Neural progenitor cell (in vitro differentiated cells): ENCODE measurements around the gene MRO. TPM values are rescaled to one million over a fixed set of nuclear protein-coding genes. Genes with fewer than 3 reads are reported as not detected.
"Not testable (repeated sequence)": the region's sequence is repeated elsewhere in the genome, so short reads cannot be mapped to it uniquely, and the experiment has no call there.

Experiments
- DNase-seq: peaks from one replicate; pipeline ENCODE4 v3.0.0-alpha.2; 2016; ENCODE audit warnings: low spot score
- H2AFZ ChIP-seq: fragments of 200-600 bp; sonication (generic); replicated peaks from 2 replicates; pipeline ENCODE4 v1.6.1; 2016; ENCODE audit warnings: antibody characterized with exemption
- H3F3A ChIP-seq: fragments of 200-600 bp; sonication (generic); 2 replicates; pipeline ENCODE4 v1.6.1; 2016; ENCODE audit warnings: antibody characterized with exemption, low read depth
- H3K27ac ChIP-seq: fragments of 200-600 bp; sonication (generic); 2 replicates; pipeline ENCODE4 v1.5.1; 2016; ENCODE audit warnings: mild to moderate bottlenecking
- H3K27me3 ChIP-seq: fragments of 200-600 bp; sonication (generic); 2 replicates; pipeline ENCODE4 v1.6.1; 2016; ENCODE audit warnings: mild to moderate bottlenecking, moderate library complexity
- H3K36me3 ChIP-seq: fragments of 200-600 bp; sonication (generic); 2 replicates; pipeline ENCODE4 v1.5.1; 2016
- H3K4me1 ChIP-seq: fragments of 200-600 bp; sonication (generic); 2 replicates; pipeline ENCODE4 v1.6.1; 2016; ENCODE audit warnings: mixed run types
- H3K4me2 ChIP-seq: fragments of 200-600 bp; sonication (generic); 2 replicates; pipeline ENCODE4 v1.6.1; 2016
- H3K4me3 ChIP-seq: fragments of 200-600 bp; sonication (generic); 2 replicates; pipeline ENCODE4 v1.5.1; 2016
- H3K79me2 ChIP-seq: fragments of 200-600 bp; sonication (generic); 2 replicates; pipeline ENCODE4 v1.6.1; 2016; ENCODE audit warnings: low read depth
- H3K9ac ChIP-seq: fragments of 200-600 bp; sonication (generic); 2 replicates; pipeline ENCODE4 v1.6.1; 2016
- H3K9me3 ChIP-seq: fragments of 200-600 bp; sonication (generic); 2 replicates; pipeline ENCODE4 v1.5.1; 2016; ENCODE audit warnings: low read depth
- H4K20me1 ChIP-seq: fragments of 200-600 bp; sonication (generic); 2 replicates; pipeline ENCODE4 v1.6.1; 2016; ENCODE audit warnings: low read depth
- H3K27ac Mint-ChIP-seq: 3 replicates; pipeline ENCODE4 v1.8.0; 2021; ENCODE audit warnings: mixed read lengths
- H3K27me3 Mint-ChIP-seq: 2 replicates; pipeline ENCODE4 v1.8.0; 2022; ENCODE audit warnings: low read depth, mild to moderate bottlenecking, inconsistent platforms, moderate library complexity, mixed read lengths; ENCODE audit not compliant: insufficient read depth
- H3K36me3 Mint-ChIP-seq: 3 replicates; pipeline ENCODE4 v1.8.0; 2021; ENCODE audit warnings: mixed read lengths
- H3K4me1 Mint-ChIP-seq: 3 replicates; pipeline ENCODE4 v1.8.0; 2021; ENCODE audit warnings: mixed read lengths
- H3K4me3 Mint-ChIP-seq: 3 replicates; pipeline ENCODE4 v1.8.0; 2021; ENCODE audit warnings: mild to moderate bottlenecking, moderate library complexity, mixed read lengths
- H3K9me3 Mint-ChIP-seq: 3 replicates; pipeline ENCODE4 v1.8.0; 2020; ENCODE audit warnings: mixed read lengths
- CTCF ChIP-seq: fragments of 200-600 bp; sonication (generic); IDR thresholded peaks from 2 replicates; pipeline ENCODE4 v1.5.1; 2017; ENCODE audit warnings: antibody characterized with exemption, mild to moderate bottlenecking
- EZH2 ChIP-seq: fragments of 200-600 bp; sonication (generic); IDR thresholded peaks from 2 replicates; pipeline ENCODE4 v1.6.1; 2017; ENCODE audit warnings: antibody characterized with exemption, mild to moderate bottlenecking, moderate library complexity
- EZH2phosphoT487 ChIP-seq: fragments of 200-600 bp; sonication (generic); IDR thresholded peaks from 2 replicates; pipeline ENCODE4 v1.6.1; 2017; ENCODE audit warnings: antibody characterized with exemption
- total RNA-seq: library from RNA; depleted of rRNA; stranded (reverse); fragments of >200 nt; gene quantifications from 2 replicates; pipeline ENCODE4 v1.2.3, GENCODE V29; 2015; ENCODE audit warnings: low replicate concordance

The MRO gene
- total RNA-seq, 1 donor from 2014 or later: not detected

GRCh38 chr18:50859793-50860555 lies 40.2 kb upstream of the MRO start:
- Mint-ChIP-seq H3K36me3 (no peaks in the 10 kb centered on the region), H3K27ac (no peak overlapping the region), H3K4me1 (no peaks in the 10 kb centered on the region), H3K9me3 (no peaks in the 10 kb centered on the region), H3K27me3 (peaks cover 7% of the 10 kb centered on the region), H3K4me3 (no peak overlapping the region)
- Histone ChIP-seq H4K20me1 (no peaks in the 10 kb centered on the region), H2AFZ (peak overlapping the region; percentile 28), H3K36me3 (no peaks in the 10 kb centered on the region), H3K4me3 (no peak overlapping the region), H3K9ac (no peak overlapping the region), H3K4me1 (no peaks in the 10 kb centered on the region), H3K79me2 (no peaks in the 10 kb centered on the region), H3K27ac (no peak overlapping the region), H3K9me3 (no peaks in the 10 kb centered on the region), H3K4me2 (no peak overlapping the region), H3K27me3 (no peaks in the 10 kb centered on the region), H3F3A (no peaks in the 10 kb centered on the region)
- TF ChIP-seq EZH2: no peak
- no peak for TF ChIP-seq EZH2phosphoT487
- no peak for TF ChIP-seq CTCF
- DNase-seq: no peak

GRCh38 chr18:50857694-50858093 lies 37.9 kb upstream of the MRO start:
- Histone ChIP-seq H3K4me3 (no peak overlapping the region), H3F3A (no peaks in the 10 kb centered on the region), H3K79me2 (no peaks in the 10 kb centered on the region), H3K4me1 (no peaks in the 10 kb centered on the region), H4K20me1 (no peaks in the 10 kb centered on the region), H2AFZ (no peak overlapping the region), H3K9ac (no peak overlapping the region), H3K27ac (no peak overlapping the region), H3K9me3 (no peaks in the 10 kb centered on the region), H3K27me3 (no peaks in the 10 kb centered on the region), H3K36me3 (no peaks in the 10 kb centered on the region), H3K4me2 (no peak overlapping the region)
- TF ChIP-seq EZH2 (no peak), CTCF (no peak), EZH2phosphoT487 (no peak)
- Mint-ChIP-seq H3K27me3 (peaks cover 7% of the 10 kb centered on the region), H3K4me3 (no peak overlapping the region), H3K27ac (no peak overlapping the region), H3K36me3 (no peaks in the 10 kb centered on the region), H3K9me3 (no peaks in the 10 kb centered on the region), H3K4me1 (peaks cover 10% of the 10 kb centered on the region)
- no peak for DNase-seq

- not testable (repeated sequence) for H2AFZ ChIP-seq, H3K4me3 Mint-ChIP-seq, H3K4me2 ChIP-seq, H3K9ac ChIP-seq, H3K4me1 ChIP-seq, DNase-seq, H3K27me3 Mint-ChIP-seq, H3F3A ChIP-seq, H4K20me1 ChIP-seq, H3K9me3 ChIP-seq, H3K4me1 Mint-ChIP-seq, H3K9me3 Mint-ChIP-seq, H3K4me3 ChIP-seq, H3K36me3 ChIP-seq, H3K27ac Mint-ChIP-seq, H3K36me3 Mint-ChIP-seq, H3K79me2 ChIP-seq, H3K27me3 ChIP-seq, H3K27ac ChIP-seq
These were observed 37.4 kb upstream of the MRO start for GRCh38 chr18:50857166-50857565.

GRCh38 chr18:50855976-50856757 lies 36.4 kb upstream of the MRO start:
- H2AFZ ChIP-seq: peak overlapping the region; percentile 20
- TF ChIP-seq CTCF (no peak), EZH2phosphoT487 (no peak), EZH2 (no peak)

More at GRCh38 chr18:50855976-50856757, 36.4 kb upstream of the MRO start:
- Mint-ChIP-seq H3K27ac (no peak overlapping the region), H3K27me3 (peaks cover 7% of the 10 kb centered on the region), H3K4me3 (no peak overlapping the region), H3K4me1 (peaks cover 10% of the 10 kb centered on the region), H3K9me3 (no peaks in the 10 kb centered on the region), H3K36me3 (no peaks in the 10 kb centered on the region)
- Histone ChIP-seq H3K27me3 (no peaks in the 10 kb centered on the region), H3K4me2 (no peak overlapping the region), H3F3A (no peaks in the 10 kb centered on the region), H3K4me3 (no peak overlapping the region), H3K4me1 (no peaks in the 10 kb centered on the region), H3K9ac (no peak overlapping the region), H3K79me2 (no peaks in the 10 kb centered on the region), H3K9me3 (no peaks in the 10 kb centered on the region), H4K20me1 (no peaks in the 10 kb centered on the region), H3K27ac (no peak overlapping the region), H3K36me3 (no peaks in the 10 kb centered on the region)
- DNase-seq: no peak
